Measurements from ENCODE around the gene HECW1.
"Not testable (repeated sequence)": the region's sequence is repeated elsewhere in the genome, so short reads cannot be mapped to it uniquely, and the experiment has no call there.

HECW1 gene

DNA sequence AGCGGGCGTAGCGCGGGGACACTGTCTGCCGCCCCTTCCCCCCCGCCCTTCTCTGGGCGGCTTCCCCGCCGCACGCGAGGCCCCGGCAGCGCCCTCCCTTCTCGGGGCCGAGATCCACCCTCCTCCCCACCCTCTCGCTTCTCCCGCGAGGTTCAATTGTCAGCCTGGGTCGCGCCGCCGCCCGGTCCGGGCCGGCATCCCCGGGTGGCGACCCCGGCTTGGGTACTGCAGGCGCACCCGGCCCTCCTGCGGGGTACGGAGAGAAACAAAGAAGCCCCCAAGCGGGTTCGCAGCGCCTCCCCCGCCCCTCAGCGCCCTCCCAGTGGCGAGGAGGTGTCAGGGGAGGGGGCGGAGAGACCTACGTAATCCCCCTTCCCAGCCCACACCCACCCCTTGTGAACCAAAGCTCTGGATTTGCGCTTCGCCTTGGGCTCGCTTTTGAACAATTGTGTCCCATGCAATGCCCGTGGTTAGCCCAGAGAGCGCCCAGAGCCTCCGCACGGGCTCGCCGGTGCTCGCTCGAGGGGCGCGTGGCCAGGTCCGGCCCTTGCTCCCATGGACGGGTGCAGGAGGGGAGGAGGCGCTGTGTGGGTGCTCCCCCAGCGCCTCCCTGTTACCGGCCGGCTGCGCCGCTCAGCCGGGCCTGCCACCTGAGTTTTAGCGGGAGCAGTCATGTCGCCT, 634 bp downstream of the HECW1 start:
- DNase-seq: peak; percentile 30

DNA sequence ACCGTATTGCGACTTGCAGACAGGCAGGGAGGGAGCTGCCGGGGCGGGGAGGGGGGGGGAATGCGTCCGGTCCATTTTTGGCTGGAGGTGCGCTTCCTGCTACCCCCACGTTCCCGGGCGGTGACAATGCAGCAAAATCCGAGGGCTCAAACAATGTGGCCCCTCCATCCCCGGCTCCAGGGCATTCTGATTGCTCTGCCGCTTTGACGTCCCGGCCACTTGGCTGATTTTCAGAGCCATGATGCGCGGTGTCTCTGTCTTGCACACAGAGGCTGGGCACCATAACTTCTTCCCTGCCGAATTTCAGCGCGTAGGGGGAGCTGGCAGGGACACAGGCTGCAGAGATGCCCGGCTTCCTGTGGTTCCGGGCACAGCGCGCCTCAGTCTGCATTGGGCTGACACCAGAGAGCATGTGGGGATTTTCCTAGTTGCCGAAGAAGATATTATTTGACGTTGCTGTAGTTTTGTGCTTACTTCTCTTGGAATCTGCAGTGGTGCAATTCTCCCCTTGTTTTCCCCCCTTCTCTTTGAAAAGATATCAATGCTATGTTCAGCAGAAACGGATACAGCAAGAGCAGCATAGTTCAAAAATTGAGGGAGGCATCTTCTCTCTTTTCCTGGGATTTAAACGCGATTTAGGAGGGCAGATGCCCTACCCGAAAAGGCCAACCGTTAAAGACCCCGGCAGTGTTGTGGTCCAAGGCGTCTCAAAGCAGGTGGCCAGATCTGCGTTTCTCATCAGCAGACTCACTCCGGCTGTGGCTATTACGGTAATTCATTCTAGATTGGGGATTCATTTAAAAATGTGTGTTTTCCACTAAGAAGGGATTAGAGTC, 1.4 kb downstream of the HECW1 start:
- DNase-seq: no peak

DNA sequence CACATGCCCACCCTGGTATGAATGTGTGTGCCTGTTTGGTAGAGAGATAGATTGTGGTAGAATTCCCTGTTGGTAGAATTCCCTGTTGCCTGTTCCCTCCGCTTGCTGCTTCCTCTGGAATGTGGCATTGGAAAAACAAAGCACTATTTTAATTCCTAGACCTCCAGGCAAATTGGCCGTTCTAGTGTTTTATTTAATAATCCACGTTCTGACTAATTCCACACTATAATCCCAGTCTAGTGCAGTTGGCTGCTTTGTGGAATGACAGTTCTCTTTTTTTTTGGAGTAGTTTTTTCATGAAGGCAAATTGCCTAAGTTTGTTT, 2.0 kb downstream of the HECW1 start:
- DNase-seq: no peak

DNA sequence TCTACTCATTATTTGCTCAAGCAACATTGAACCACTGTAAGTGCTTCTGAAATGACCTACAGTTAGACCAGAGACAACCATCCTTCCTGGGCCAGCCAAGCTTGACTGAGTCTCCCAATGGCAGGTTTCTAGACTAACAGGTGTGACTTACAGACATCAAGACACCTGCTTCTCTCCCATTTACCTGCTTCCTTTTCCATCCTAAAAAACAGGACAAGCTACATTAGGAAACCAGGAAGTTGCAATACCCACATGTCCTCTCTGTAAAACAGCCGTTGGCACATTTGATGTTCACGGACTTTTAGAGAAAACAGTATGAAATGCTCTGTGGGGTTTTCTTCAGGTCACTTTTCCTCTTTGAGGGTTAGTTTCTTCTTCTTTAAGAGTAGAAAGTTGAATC, 4.0 kb downstream of the HECW1 start:
- no peak for DNase-seq

DNA sequence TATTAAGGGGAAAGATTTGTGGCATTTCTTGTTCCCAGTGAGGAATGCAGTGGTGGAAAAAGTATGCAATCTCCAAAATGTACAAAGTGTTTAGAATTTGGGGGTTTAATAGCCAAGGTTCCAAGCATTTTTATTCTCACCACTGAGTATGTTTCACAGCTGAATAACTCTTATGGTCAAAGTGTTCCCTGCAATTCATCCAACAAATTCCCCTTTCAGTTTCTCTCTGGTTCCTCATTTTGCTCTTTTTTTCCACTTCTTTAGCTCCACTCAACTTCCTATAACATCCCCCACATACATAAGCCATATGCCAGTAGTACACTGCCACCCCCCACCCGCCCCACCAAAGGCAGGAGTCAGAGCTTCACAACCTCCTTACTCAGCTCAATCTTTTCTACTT, 4.6 kb downstream of the HECW1 start:
- DNase-seq: no peak

DNA sequence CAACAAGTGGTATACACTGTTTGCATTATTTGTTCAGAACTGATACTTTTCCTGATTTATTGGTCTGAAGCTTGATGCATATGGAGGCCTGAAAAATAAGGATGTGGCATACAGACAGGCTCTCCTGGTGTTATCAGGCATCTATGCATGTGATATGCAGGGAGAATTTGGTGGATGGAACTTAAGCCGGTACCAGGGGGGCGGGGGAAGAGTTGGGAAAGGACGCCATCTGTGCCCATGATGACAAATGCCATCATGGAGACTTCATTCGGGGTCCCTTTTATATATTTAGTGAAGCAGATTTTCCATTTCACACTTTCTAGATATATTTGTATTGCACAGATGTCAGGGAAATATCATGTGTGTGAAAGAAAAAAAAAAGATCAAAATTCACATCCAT, 5.4 kb downstream of the HECW1 start:
- no peak for DNase-seq

DNA sequence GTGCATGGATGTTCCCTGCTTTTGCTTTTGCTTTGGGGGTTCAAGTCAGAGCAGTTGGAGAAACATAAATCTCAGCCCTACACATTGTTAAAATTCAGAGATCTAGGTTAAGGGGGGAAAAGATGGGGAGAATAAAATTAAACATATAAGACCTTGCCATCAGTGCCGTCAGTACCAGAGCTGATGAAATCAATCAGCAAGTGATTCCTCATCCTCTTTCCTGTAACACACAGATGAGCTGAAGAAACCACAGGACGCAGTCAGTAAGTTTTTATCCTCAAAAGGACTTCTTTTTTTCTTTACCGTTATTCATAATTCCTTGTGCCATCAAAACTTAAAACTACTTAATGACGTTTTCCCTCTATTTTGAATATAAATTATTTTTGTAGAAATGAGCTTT, 5.9 kb downstream of the HECW1 start:
- DNase-seq: no peak

DNA sequence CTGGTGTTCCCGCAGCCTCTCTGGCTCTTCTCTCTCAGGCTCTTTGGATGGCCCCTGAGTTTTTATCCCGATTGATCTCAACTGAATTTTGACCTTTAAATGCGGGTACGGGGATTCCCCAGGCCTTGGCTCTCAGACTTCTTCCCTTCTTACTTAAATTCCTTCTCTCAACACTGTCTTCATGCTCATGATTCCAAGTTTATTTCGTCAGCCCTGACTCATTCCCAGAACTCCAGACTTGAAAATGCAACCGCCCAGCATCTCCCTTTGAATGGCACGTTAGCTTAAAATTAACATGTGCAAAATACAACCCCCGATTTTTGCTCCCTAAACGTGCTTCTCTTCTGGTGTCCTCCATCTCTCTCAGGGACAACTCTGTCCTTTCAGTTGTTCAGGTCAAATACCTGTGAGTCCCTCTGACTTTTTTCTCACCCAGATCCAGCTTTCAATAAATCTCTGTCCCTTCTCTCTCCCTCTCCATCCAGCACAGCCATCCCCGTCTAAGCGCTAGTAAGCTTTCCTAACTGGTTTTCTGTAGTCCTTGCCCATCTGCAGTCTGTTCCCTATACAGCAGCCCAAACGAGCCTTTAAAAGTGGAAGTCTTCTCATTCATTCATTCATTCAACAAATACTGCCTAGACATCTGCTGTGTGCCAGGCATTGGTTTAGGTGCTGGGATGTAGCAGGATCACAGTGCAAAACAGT, 7.1 kb downstream of the HECW1 start:
- DNase-seq: no peak

DNA sequence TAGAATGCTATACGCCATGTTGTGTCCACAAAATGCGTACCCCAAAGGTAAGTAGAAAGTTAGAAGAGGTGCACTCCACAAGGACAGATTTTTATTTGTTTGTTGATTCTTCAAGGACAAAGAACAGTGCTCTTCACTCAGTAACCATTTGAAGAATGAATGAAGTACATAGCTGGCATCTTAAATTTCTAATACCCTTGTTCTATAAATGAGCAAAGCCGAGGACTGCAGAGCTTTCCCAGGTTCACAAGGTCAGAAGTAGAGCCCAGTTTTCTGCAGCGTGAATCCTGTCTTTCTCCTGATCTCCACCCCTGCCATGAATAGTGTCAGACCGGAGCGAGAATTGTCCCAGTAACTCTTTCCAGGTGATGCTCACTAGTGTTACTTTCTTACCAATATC, 9.5 kb downstream of the HECW1 start:
- DNase-seq: no peak

DNA sequence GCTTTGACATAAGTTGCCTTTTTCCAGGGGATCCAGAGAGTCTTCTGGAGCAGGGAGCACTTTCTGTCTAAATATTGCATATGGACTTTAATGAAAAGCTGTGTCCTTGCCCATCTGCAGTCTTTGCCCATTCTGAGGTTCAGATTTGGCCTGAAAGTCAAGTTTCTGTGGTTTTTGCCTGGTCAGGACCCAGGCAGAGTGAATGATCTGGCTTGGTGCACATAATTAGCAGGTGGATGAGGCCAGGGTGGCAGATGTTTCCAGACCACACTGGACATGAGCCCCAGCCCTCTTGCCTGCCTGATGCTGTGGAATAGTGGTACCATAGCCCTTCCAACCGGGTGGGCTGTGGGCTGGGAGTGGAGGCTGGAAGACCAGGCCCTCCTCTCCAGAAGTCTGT, 11.0 kb downstream of the HECW1 start:
- DNase-seq: no peak

DNA sequence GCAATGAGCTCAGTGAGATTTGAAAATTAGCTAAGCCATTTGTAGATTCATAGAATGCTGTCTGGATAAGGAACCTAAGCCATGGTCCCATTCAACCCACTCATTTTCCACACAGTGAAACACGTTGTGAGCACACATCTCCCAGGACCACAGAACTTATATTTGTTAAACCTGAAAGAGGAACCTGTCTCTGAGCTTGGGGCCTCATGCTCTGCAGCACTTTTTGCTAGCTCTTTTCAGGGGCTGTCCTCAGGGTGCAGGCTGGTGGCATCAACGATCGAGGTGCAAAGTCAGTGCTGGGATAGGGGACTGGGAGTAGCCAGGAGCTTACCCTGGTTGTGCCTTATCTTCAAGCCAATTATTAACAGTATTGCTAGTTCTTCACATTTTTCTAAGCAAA, 11.9 kb downstream of the HECW1 start:
- DNase-seq: no peak

DNA sequence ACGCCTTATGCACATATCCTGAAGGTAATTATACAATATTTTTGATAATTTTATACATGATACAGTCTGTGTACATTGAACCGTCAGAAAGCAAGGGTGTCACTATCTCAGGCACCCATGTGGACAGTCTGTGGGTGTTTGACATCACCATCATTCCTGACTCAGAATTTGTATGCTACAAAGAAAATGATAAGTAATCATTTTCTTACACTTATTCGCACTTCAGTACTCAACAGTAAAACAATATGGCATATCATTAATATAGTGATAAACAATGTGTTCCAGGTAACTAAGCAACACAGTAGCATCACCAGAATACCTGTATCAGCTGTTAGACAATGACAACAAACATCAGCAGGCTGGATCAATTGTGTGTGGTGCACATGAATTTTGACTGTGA, 17.9 kb downstream of the HECW1 start:
- DNase-seq: no peak

DNA sequence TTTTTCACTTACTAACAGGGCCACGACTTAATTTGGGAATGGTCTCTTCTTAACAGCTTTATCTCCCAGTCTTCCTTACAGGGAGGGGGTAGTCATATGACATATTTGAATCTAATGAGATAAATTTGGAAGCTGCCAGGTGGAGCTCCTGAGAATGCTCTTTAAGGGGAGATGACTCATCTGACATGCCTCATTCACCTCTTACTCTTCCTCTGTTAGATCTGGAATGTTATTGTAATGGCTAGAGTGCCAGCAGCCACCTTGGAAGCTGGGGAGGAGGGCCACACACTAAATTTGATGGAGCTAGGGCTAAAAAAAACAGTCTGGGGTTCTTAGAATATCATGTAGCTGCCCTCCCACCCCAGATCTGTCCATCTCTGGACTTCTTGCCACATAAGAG, 22.7 kb downstream of the HECW1 start:
- no peak for DNase-seq

DNA sequence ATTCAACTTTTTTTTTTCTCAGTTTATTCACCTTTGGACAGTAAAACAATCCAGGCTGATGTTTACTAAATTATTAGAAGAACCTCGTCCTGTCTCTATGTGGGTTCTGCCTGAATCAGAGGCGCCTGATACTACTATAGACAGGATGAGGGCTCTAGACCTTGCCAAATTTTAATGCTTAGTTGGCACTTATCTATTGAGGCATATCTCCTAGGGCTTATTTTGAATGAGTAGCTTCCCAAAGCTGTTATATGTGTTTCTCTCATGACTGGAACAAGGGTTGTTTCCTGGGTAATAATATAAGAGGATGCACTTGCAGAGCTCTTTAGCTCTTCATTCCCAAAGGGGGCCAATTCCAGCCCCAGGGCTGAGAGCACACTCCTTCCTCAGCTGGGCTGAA, 23.6 kb downstream of the HECW1 start:
- DNase-seq: no peak

DNA sequence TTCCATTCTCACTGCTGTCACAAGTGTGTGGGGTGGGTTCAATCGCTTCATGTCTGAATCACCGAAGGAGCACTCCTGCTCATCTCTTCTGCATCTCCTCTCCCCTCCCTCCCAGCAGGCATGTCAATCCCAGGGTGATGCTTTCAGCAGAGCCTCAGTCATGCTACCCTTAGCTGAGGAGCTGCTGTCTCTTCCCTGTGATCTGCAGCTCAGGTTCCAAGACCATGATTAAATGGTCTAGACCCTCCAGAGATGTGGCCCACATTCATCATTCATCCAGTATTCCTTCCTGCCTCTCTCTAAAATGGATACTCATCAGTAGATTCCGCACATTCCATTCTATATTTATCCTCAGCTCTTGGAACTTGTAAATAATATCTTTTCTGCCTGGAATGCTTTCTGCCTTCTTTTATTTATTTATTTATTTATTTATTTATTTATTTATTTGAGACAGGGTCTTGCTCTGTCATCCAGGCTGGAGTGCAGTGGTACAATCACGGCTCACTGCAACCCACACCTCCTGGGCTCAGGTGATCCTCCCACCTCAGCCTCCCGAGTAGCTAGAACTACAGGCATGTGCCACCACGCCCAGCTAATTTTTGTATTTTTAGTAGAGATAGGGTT, 24.8 kb downstream of the HECW1 start:
- not testable (repeated sequence) for DNase-seq

DNA sequence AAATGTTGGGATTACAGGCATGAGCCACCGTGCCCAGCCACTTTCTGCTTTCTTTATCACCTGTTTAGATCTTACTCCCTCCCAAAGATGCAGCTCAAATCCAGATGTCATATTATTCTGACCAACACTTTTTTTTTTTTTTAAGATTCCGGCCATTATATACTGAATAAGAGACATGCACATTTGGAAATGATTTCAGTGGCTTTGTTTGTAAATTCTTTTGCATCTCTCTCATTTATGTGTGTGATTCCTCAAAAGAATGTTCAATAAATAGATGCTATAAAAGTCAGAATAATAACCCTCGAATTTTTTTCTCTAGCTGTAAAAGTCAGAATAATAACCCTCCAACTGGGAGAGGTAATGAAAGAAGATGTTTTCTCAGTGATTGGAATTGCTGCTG, 25.4 kb downstream of the HECW1 start:
- no peak for DNase-seq

DNA sequence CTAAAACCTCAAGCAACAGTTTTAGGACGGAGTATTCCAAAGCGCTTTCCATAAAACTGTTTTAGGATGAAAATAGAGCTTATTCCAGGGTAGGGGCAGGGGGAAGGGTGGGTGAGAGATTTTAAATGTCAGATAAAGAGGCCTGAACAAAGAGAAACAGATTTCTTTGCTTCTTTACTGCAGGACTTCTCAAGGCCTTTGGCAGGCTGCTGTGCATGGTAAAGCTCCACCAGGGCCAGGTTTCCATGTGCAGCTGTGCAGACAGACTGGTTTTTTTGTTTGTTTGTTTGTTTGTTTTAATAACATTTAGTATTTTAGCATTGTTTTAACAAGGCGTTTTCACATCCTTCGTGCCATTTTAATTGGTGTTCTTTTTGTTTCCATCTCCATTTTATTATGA, 26.3 kb downstream of the HECW1 start:
- no peak for DNase-seq

DNA sequence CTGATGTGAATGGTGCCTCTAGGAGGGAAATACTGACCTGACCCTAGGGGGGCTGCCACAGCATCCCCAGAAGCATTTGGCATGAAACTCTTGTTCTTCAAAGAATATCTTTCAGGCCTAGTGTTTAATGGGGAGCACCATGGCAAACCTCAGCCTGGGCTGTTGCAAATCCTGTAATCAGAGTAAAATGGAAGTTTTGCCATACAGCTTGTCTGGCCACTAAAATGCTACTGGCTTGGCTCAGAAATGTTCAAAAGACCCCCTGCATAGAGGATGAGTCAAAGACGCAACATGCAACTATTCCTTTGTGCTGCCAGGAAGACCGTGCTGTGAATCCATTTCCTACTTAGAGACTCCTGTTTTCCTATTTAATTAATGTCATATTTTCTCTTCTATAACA, 26.7 kb downstream of the HECW1 start:
- DNase-seq: peak; percentile 22

DNA sequence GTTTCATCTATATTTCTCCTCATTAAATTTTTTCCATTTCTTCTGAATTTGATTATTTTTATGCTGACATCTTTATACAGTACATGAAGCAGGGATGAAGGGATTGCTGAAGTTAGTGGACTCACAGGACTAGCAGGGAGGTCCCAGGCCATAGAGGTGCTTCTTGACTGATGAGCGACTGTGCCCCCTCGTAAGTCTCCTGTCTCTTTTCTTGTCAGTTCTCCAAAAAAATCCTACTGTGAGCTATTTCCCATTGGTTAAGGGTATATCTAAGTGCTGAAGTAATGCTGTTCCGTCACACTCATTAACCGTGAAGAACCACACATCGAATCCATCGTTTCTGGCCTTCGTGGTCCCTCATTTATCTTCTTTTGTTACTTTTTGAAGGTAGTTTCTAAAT, 27.7 kb downstream of the HECW1 start:
- DNase-seq: no peak

DNA sequence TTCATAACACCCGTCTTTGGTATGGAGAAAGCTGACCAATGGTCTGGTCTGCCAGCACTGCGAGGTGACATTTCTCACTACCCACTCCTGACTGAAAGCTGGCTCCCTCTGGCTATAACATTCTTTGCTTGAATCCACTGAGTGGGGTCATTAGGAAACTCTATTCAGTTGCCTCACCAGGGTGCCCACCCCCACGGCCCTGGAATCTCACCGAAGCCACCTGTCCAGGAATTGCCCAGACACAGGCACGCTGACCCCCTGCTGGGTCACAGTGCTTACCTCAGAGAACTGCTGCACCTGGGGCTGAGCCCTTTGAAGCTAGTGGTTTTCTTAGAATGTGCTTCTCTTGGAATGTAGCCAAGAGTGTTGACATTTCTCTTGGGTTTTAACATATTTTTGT, 28.6 kb downstream of the HECW1 start:
- no peak for DNase-seq

DNA sequence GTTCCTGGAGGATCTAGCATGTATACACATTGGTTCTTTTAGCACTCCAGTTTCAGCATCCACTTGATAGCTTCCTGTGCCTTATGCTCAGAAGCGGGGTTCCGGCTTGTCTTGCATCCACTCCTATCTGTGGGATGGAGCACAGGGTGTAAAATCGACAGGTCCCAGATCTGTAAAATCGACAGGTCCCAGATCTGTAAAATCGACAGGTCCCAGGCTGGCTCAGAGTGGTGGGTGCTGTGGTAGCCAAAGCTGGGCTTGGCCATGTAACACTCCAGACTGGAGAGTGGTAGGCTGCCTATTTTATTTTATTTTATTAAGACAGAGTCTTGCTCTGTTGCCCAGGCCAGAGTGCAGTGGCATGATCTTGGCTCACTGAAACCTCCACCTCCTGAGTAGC, 30.3 kb downstream of the HECW1 start:
- DNase-seq: no peak

DNA sequence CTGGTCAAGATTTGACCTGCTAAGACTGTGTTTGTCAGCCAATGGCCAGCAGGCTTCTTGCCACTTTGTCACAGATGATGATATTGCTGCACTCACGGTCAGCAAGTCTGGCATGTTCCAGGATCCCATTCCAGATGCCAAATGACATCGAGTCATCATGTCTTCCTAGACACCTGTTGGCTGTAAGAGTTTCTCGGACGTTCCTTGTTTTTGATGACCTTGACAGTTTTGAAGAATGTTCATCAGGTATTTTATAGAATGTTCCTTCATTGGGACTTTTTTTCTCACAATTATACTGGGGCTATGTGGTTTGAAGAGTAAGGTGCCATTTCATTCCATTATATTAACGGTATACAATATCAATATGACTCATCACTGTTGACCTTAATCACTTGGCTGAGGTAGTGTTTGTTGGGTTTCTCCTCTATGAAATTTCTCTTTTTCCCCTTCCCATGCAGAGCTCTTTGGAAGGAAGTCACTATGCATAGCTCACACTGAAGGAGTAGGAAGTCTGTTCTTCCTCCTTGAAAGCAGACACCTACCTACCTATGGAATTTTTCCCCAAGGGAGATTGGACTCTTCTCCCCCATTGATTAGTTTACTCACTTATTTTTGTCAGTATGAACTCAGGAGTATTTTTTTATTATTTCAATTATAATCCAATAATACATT, 31.6 kb downstream of the HECW1 start:
- DNase-seq: no peak

DNA sequence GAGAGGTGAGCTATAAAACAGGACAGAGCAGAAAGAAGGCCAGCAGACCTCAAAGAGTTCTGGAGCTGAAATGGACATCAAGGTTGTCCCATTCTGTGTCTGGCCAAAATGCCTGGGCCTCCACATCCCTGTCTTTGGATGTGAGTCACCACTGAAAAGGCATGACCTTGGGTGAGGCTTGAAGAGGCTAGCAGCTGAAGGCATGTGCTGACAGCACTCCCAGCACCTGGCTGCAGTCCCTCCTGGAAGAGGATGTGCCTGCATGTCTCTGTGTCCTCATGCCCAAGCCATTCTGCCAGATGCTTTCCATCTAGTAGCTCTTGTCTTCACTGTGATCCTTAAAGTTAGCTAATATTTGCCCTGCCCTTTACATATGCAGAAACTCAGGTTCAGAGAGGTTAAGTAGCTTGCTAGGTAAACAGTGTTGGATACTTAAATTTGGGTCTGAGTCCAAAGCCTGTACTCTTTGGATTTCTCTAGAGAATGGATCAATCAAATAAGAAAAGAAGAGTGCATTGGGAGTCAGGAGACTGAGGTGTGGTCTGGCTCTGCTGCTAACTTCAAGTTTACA, 35.8 kb downstream of the HECW1 start:
- no peak for DNase-seq
